NCI-H1105 treated with DMSO at 0.1 percent for 48 hours (cell line): ENCODE results near the gene ATP12A.

Experiments used
- DNase-seq: peaks from one replicate; lab custom pipeline; 2025; lab: John Stamatoyannopoulos, UW

Gene ATP12A

GRCh38 chr13:24663089-24663395 lies 17.2 kb upstream of the ATP12A start:
- DNase-seq: no peak

GRCh38 chr13:24663586-24663985 lies 16.6 kb upstream of the ATP12A start:
- DNase-seq: no peak

DNA sequence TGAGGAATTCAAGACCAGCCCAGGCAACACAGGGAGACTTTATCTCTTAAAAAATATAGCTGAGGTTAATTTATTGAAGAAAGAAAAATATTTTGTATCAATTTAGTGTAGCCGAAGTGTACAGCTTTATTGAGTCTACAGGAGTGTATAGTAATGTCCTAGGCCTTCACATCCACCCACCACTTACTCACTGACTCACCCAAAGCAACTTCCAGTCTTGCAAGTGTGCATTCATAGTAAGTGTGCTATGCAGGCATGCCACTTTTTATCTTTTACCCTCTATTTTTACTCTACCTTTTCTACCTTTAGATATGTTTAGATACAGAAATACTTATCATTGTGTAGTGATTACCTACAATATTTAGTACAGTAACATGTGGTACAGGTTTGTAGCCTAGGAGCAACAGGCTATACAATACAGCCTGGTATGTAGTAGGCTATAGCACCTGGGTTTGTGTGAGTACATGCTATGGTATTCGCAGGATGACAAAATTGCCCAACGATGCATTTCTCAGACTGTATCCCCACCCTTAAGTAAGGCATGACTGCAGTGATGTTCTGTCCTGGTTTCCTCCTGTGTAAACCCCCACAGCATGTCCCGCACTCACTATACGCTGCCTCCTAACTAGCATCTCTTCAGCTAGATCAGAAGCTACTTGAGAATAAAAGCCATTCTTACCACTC lies 15.3 kb upstream of the ATP12A start:
- DNase-seq: no peak

DNA sequence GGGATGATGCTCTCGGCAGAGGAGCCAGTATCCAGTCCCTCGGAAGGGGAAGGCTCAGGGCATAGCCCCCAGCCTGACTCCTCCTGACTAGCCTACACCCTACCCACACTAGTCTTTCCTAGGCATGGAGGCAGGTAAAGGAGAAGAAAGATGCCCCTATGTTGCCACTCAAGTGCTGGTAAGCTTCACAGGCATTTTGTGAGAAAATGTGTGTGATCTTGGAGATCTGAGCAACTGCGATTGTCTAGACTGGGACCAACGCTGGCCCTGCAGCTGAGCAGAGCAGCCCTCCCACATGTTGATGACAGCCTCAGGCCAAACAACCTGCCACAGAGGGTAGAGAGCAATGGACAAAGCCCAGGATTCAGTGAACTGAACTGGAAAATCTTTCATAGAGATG lies 11.7 kb upstream of the ATP12A start:
- no peak for DNase-seq

DNA sequence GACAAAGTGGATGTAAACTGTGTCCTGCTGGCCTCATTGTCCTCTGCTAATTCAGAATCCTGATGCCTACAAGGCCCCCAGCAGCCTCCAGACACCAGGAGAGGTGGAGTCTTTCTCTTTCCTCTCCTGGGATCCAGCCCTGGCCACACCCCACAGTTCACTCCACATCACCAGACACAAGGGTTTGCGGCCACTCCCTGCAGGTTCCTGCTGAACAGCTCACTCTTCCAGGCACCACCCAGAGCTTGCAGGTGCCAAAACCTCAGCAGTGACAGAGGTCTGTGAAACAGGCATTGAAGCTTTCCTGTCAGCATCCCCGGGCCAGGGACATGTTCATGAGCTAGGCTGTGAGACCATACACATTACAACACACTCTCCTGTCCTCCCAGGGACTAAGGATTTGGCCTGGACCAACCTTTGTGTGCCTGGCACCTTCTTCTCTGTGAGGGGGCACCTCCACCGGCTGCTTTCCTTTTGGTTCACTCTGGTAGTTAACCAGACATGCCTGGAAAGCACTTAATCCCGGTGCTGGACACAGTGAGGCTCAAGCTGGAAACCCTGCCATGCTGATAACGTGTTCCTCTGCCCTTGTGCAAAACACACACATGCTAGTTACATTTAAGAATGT lies 11.1 kb upstream of the ATP12A start:
- DNase-seq: no peak

GRCh38 chr13:24670174-24670573 lies 10.0 kb upstream of the ATP12A start:
- DNase-seq: no peak

DNA sequence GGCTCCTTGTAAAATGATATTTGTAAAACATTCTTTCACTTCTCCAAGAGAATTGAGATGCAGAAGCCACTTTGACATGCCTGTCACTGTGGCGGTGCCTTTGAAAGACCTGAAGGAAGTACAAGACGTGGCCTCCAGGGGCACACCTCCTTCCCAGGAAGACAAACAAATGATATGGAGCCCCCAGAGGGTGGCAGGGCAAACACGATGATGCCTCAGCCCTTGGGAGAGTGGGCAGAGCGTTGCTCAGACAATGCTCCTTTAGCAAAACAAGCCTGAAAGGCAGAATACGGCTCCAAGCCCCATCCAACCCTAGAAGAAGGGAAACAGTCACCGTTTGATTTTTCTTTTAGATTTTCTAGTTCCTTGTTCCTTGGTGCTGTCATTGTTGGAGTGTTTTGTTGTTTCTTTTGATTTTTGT lies 9.2 kb upstream of the ATP12A start:
- DNase-seq: no peak

GRCh38 chr13:24671386-24672113 lies 8.7 kb upstream of the ATP12A start:
- peak; percentile 32 for DNase-seq

DNA sequence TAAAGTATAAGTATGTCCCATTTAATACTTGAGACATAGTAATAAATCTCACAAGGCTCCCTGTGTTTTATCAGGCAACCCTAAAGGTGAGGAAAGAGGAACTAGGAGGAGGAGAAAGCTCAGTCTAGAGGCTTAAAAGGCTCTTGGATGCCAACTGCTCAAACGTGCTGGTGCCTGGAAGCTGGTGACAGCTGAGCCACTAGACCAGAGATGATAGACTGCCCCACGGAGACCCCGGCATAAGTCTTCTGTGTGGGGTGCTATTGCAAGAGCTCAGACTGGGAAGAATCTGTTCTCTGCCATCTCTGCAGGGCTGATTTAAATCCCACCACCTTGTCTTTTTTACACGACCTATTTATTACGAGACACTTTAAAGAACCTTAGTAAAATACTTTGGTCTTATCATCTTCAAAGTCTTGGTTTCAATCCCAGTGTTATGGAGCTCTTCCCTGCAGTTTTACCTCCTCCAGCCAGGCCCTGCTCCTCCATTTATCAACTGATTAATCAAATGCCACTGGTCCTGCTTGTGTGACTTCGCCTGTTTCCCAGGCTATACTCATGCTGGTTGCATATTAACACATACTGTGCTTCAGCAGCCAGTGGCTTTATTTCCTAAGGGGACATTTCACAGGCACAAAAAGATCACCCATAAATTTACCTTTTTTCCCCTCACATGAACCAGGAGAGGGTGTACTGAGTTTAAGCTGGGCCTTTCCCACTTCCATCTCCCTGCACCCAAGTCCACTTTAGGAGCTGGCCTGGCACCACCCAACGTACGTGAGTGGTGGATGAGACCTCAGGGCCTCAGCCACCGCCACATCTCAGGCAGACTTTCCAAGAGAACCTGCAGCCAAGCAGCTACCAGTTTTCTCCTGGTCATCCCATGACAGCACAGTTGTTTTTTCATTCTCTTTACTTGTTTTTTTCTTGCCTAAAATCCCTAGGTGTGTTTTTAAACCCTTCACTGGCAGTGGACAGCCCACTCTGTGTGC lies 7.8 kb upstream of the ATP12A start:
- DNase-seq: no peak

DNA sequence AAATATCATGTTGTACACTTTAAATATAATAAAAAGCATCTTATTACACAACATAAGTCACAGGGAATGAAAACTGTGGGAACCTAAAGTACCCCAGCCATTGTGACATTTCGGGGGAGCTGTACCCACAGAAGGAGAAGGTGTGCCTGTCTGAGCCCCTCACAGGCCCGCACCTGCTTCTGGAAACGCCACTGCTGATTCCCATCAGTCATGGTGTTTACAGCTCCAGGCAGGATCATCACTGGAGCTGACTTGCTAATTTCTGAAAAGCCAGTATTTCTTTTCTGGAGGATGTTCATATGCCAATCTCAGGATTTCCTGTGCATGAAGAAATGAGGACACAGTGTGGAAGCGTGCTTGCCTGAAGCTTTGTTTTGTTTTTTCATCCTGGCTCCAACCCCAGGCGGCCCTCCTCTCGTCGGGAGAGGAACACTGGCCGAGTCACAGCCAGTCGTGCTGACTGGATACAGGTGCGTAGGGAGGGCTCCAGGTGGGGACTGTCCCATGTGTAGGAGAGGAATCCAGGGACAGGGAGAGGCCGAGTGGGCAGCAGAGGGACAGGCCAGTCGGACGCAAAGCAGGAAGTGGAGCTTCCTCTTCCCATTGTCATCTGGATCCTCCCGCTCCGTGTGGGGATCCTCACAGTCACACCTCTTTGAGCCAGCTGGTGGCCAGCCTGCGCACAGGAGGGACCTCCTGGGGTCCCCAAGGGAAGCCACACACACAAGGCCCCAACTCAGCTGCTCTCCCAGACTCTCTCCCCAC lies 4.2 kb upstream of the ATP12A start:
- DNase-seq: no peak

DNA sequence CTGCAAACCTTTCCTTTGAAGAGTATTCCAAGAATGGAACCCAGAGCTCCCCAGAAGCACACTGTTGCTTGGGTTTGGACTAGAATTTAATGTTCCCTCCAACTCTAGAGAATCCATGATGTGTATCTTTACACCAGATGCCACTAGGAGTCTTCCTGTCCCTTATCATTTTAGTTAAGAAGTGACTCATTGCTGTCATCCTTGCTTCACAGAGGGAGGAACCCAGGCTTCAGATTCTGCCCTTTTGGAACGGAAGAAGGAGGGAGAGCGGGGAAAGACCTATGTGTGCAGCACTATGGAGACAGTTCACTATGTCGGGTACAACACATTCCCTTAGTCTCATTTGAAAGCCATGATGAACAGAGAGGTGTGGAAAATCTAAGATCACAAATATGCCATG lies 2.1 kb upstream of the ATP12A start:
- no peak for DNase-seq

DNA sequence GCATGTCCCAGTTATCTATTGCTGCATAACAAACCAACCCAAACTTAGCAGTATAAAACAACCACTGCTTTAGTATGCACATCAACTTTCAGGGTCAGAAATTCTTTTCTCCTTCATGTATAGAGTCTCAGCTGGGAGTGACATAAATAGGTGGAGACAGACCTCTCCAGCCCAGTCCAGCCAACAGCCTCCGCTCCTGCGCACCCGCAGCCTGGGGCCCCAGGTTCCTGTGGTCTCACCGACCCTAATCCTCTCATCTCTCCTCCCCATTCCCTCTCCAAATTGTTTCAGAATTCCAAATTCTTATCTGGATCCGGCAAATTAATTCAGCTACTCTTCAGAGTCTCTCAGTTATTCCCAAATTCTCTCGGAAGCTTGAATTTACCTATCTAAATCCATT lies 522 bp upstream of the ATP12A start:
- no peak for DNase-seq

DNA sequence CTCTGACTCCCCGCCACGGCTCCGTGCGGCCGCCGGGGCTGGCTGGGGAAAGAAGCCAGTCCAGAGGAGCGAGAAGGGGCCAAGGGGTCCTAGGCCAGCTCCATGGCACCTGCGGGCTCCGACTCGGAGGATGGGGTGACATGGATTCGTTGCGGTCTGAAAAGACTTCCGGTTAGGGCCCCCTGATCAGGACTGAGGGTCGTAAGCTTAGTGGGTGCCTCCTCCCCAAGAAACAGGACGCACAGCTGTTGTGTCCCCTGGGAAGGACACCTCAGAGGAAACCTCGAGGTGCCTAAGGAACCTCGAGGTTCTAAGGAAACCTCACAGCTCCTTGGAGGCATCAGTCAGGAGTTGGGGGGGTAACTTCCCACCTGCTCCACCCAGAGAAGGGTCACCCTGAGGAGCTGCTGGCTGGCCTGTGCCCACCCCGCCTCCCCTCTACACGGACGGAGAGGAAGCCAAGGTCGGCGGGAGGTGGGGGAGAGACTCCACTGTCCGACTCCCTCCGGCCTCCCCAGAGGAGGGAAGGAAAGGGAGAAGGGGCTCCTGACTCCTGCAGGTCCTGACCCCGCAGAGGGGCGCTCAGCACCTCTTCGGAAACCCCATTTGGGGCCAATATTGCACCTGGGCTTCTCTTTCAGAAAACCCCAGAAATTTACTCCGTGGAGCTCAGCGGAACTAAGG lies 855 bp downstream of the ATP12A start:
- no peak for DNase-seq

- DNase-seq: no peak
Observed at GRCh38 chr13:24681930-24682329, 1.7 kb downstream of the ATP12A start.

- DNase-seq: no peak
Observed at GRCh38 chr13:24682353-24682752, 2.1 kb downstream of the ATP12A start.

DNA sequence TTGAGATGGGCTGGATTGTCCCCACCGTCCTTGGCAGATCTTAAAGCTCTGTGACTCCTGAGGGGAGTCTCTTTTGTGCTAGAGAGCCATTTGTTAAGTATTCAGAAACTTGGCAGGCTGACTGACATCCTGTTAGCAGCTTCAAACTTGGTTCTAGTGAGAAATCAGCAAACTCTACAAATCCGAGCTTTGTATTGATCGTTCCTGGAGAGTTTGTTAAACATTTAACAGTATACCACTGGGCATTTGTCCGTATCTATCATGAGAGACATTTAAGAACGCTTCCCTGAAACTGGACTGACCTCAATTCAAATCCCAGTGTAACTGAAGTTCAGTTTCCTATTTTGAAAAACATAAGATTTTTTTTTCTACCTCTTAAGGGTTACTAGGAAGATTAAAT lies 3.1 kb downstream of the ATP12A start:
- no peak for DNase-seq

GRCh38 chr13:24683838-24684599 lies 3.8 kb downstream of the ATP12A start:
- DNase-seq: peak; percentile 40

GRCh38 chr13:24684600-24684998 lies 4.4 kb downstream of the ATP12A start:
- no peak for DNase-seq

GRCh38 chr13:24685314-24685713 lies 5.1 kb downstream of the ATP12A start:
- DNase-seq: no peak

GRCh38 chr13:24687611-24688010 lies 7.4 kb downstream of the ATP12A start:
- no peak for DNase-seq
